DMS53 treated with DMSO at 0.1 percent for 48 hours (cell line): ENCODE measurements around the gene MRNIP.
"Not testable (repeated sequence)": the region's sequence is repeated elsewhere in the genome, so short reads cannot be mapped to it uniquely, and the experiment has no call there.

Experiments used
- DNase-seq: peaks from one replicate; lab custom pipeline; 2025; ENCODE audit not compliant: unreplicated experiment; lab: John Stamatoyannopoulos, UW

The MRNIP gene

GRCh38 chr5:179872055-179872827, 13.6 kb upstream of the MRNIP start:
- no peak for DNase-seq

- DNase-seq: not testable (repeated sequence)
Observed at GRCh38 chr5:179871533-179871932, 12.9 kb upstream of the MRNIP start.

GRCh38 chr5:179870952-179871351, 12.3 kb upstream of the MRNIP start:
- no peak for DNase-seq

- DNase-seq: no peak
Observed at GRCh38 chr5:179870403-179870903, 11.8 kb upstream of the MRNIP start.

GRCh38 chr5:179869641-179870402, 11.2 kb upstream of the MRNIP start:
- no peak for DNase-seq

GRCh38 chr5:179869101-179869500, 10.5 kb upstream of the MRNIP start:
- no peak for DNase-seq

- no peak for DNase-seq
Observed at GRCh38 chr5:179868541-179868940, 9.9 kb upstream of the MRNIP start.

GRCh38 chr5:179867476-179867875, 8.9 kb upstream of the MRNIP start:
- no peak for DNase-seq

- no peak for DNase-seq
Observed at GRCh38 chr5:179867079-179867465, 8.5 kb upstream of the MRNIP start.

GRCh38 chr5:179866241-179867078, 7.8 kb upstream of the MRNIP start:
- no peak for DNase-seq

GRCh38 chr5:179865491-179866240, 7.0 kb upstream of the MRNIP start:
- no peak for DNase-seq

GRCh38 chr5:179864686-179865085, 6.1 kb upstream of the MRNIP start:
- DNase-seq: no peak

GRCh38 chr5:179863449-179864085, 5.0 kb upstream of the MRNIP start:
- DNase-seq: no peak

- DNase-seq: no peak
Observed at GRCh38 chr5:179862891-179863290, 4.3 kb upstream of the MRNIP start.

- no peak for DNase-seq
Observed at GRCh38 chr5:179862296-179862695, 3.7 kb upstream of the MRNIP start.

GRCh38 chr5:179860301-179860700, 1.7 kb upstream of the MRNIP start:
- peak; percentile 30 for DNase-seq

GRCh38 chr5:179858241-179858585, 404 bp downstream of the MRNIP start:
- peak; percentile 71 for DNase-seq

GRCh38 chr5:179854356-179854755, 4.3 kb downstream of the MRNIP start:
- no peak for DNase-seq

- DNase-seq: no peak
Observed at GRCh38 chr5:179852993-179853547, 5.5 kb downstream of the MRNIP start.

- no peak for DNase-seq
Observed at GRCh38 chr5:179841621-179842020, 17.0 kb downstream of the MRNIP start.
